ENCODE results near the gene NDUFAF7.
"Not testable (repeated sequence)": the region's sequence is repeated elsewhere in the genome, so short reads cannot be mapped to it uniquely, and the experiment has no call there.

Gene NDUFAF7

DNA sequence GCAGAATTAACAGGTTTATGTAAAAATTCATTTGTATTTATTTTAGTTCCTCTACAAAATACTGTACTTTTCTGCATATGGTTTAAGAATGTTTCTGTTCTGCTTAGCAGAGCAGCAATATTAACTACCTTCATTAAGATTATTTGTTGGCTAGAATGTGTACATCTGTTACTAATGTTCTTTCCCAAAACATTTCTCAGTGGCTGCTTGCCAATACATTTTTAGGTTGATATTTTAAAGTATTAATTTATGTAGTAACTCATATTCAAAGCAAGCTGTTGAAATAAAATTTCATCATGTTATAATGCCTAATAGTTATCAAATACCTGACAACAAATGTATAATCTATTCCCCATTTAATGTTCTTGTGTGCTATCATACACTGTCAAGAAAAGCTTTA, 52.9 kb downstream of the NDUFAF7 start:
- DNase-seq = no peak

GRCh38 chr2:37287966-37288365, 56.5 kb downstream of the NDUFAF7 start:
- peak; percentile 4 for DNase-seq

DNA sequence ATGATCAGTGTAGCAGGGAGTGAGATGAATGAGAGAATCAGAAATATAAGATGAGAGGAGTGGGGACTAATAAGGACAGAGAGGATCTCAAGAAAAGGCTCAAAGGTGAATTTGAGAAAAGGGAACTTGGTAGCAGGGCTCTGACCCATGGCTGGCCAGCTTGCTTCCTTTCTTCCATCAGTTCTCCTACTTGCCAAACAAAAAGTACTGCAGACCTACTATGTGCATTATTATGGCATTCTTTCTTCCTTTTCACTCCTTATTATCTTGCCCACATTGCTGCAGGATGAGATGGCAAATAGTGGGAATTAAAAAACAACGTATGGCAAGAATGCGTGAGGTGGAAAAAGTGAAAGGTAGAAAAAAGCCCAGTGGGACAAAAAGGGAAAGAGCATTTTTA, 60.2 kb downstream of the NDUFAF7 start:
- no peak for DNase-seq

- not testable (repeated sequence) for DNase-seq
Observed at GRCh38 chr2:37294858-37295257, 63.4 kb downstream of the NDUFAF7 start.

- no peak for DNase-seq
Observed at GRCh38 chr2:37295469-37296073, 64.1 kb downstream of the NDUFAF7 start.

- DNase-seq = no peak
Observed at GRCh38 chr2:37297632-37298031, 66.2 kb downstream of the NDUFAF7 start.
